Endothelial cell of umbilical vein (primary cell): ENCODE data around the gene DMD. TPM values are rescaled to one million over a fixed set of nuclear protein-coding genes. Genes with fewer than 3 reads are reported as not detected.

Experiments used
- BruUV-seq: library from RNA; stranded (reverse); fragments of 400-500 nt; replicated peaks from 2 replicates; lab custom pipeline; 2021; lab: Mats Ljungman, UMichigan
- CTCF ChIA-PET: fragments of 300-600, 350-600 bp; sonication (Branson Sonifier 250); formaldehyde crosslinking; loops from one replicate; lab custom pipeline; 2021; ENCODE audit warnings: antibody characterized with exemption, inconsistent platforms; lab: Charles Lee
- POLR2A ChIA-PET: fragments of 300-600, 350-600 bp; sonication (Branson Sonifier 250); formaldehyde crosslinking; loops from one replicate; lab custom pipeline; 2021; ENCODE audit warnings: antibody characterized with exemption, inconsistent platforms; lab: Charles Lee
- DNase-seq: peaks from one replicate; pipeline ENCODE4 v3.0.0-alpha.2; 2011; ENCODE audit warnings: low read depth, low spot score
- FAIRE-seq: peaks from 2 replicates; lab custom pipeline; 2011; peaks lifted over from hg19 to GRCh38; lab: Jason Lieb, UNC
- H2AFZ ChIP-seq: 2 replicates; pipeline ENCODE4 v1.6.0; 2012; ENCODE audit warnings: low read depth, low read length, control low read depth, inconsistent platforms
- H3K27ac ChIP-seq: 2 replicates; pipeline ENCODE4 v1.5.1; 2011; ENCODE audit warnings: low read depth, mild to moderate bottlenecking, control low read depth, low read length, moderate library complexity; ENCODE audit not compliant: insufficient read depth
- H3K27me3 ChIP-seq, 2 experiments: 2 replicates each; pipeline versions ENCODE4 v1.6.0 to v1.6.1; 2011; ENCODE audit warnings: low read length in 2 of 2, mixed read lengths in 1 of 2; ENCODE audit not compliant: control insufficient read depth in 2 of 2, insufficient read depth in 2 of 2
- H3K36me3 ChIP-seq, 2 experiments: 2 replicates in 1 of 2; 3 replicates in 1 of 2; pipeline ENCODE4 v1.5.1; 2011; ENCODE audit warnings: low read length in 2 of 2, mild to moderate bottlenecking in 1 of 2, moderate library complexity in 1 of 2; ENCODE audit not compliant: control insufficient read depth in 2 of 2, insufficient read depth in 2 of 2; ENCODE audit errors: extremely low read depth in 1 of 2
- H3K4me1 ChIP-seq: 3 replicates; pipeline ENCODE4 v1.5.1; 2011; ENCODE audit warnings: mild to moderate bottlenecking, low read length; ENCODE audit not compliant: control insufficient read depth, insufficient read depth; ENCODE audit errors: extremely low read depth
- H3K4me2 ChIP-seq: 2 replicates; pipeline ENCODE4 v1.6.1; 2011; ENCODE audit warnings: low read length, control low read depth, mixed read lengths; ENCODE audit not compliant: insufficient read depth
- H3K4me3 ChIP-seq, 3 experiments: fragments of 200-600 bp in 1 of 3; sonication (generic), shearing (Covaris generic) in 1 of 3; replicated peaks in 1 of 3; 2 replicates each; pipeline ENCODE4 v1.5.1; 2011 to 2016; ENCODE audit warnings: control low read depth in 3 of 3, low read length in 3 of 3, mild to moderate bottlenecking in 2 of 3, inconsistent platforms in 1 of 3, low read depth in 1 of 3, moderate library complexity in 1 of 3; ENCODE audit not compliant: insufficient read depth in 1 of 3
- H3K79me2 ChIP-seq: 2 replicates; pipeline ENCODE4 v1.6.0; 2012; ENCODE audit warnings: low read length, inconsistent platforms; ENCODE audit not compliant: control insufficient read depth, insufficient read depth
- H3K9ac ChIP-seq: replicated peaks from 2 replicates; pipeline ENCODE3; 2011; ENCODE audit warnings: low read length, control low read depth; ENCODE audit not compliant: insufficient read depth; ENCODE audit errors: extremely low read depth
- H3K9me1 ChIP-seq: replicated peaks from 3 replicates; pipeline ENCODE4 v1.6.0; 2011; ENCODE audit warnings: mild to moderate bottlenecking, low read length; ENCODE audit not compliant: control insufficient read depth, insufficient read depth; ENCODE audit errors: extremely low read depth
- H3K9me3 ChIP-seq: replicated peaks from 2 replicates; pipeline ENCODE4 v1.5.1; 2012; ENCODE audit warnings: low read length, inconsistent platforms; ENCODE audit not compliant: control insufficient read depth, insufficient read depth
- H4K20me1 ChIP-seq: replicated peaks from 2 replicates; pipeline ENCODE3; 2011; ENCODE audit warnings: mild to moderate bottlenecking, low read length; ENCODE audit not compliant: control insufficient read depth, insufficient read depth; ENCODE audit errors: extremely low read depth
- EZH2 ChIP-seq: IDR thresholded peaks from 2 replicates; pipeline ENCODE4 v1.6.1; 2012; ENCODE audit warnings: borderline replicate concordance, low read depth, mild to moderate bottlenecking, moderate library complexity, low read length, inconsistent platforms; ENCODE audit not compliant: severe bottlenecking
- FOS ChIP-seq: IDR thresholded peaks from 2 replicates; pipeline ENCODE4 v1.6.1; 2011; ENCODE audit warnings: mild to moderate bottlenecking, low read length, moderate library complexity, borderline replicate concordance; ENCODE audit not compliant: insufficient read depth
- GATA2 ChIP-seq: IDR thresholded peaks from 2 replicates; pipeline ENCODE4 v1.7.0; 2011; ENCODE audit warnings: low read depth, mild to moderate bottlenecking, moderate library complexity, mixed read lengths, low read length; ENCODE audit not compliant: insufficient read length, insufficient read depth
- JUN ChIP-seq: IDR thresholded peaks from 2 replicates; pipeline ENCODE4 v1.6.1; 2011; ENCODE audit warnings: borderline replicate concordance, low read depth; ENCODE audit not compliant: insufficient read length, insufficient read depth
- MYC ChIP-seq: IDR thresholded peaks from one replicate; pipeline ENCODE4 v1.6.1; 2011; ENCODE audit warnings: mild to moderate bottlenecking, low read depth, low read length
- POLR2A ChIP-seq: IDR thresholded peaks from 2 replicates; pipeline ENCODE4 v1.6.1; 2012; ENCODE audit warnings: low read depth, mild to moderate bottlenecking, control low read depth, low read length
- POLR2AphosphoS5 ChIP-seq: IDR thresholded peaks from 2 replicates; pipeline ENCODE4 v1.6.1; 2012; ENCODE audit warnings: low read depth, mild to moderate bottlenecking, control low read depth, low read length, moderate library complexity; ENCODE audit not compliant: insufficient read depth
- dilution Hi-C: fragments of 300-500 bp; cut with MboI; formaldehyde crosslinking; loops from one replicate; pipeline ENCODE4 v1.15.0; 2019; ENCODE audit warnings: low sequenced_read_pairs; ENCODE audit not compliant: extremely low pct_ligation_motif_present
- intact Hi-C: fragments of 100-400 bp; cut with micrococcal nuclease; formaldehyde crosslinking; loops from one replicate; pipeline ENCODE4 v1.10.0; 2022
- polyA plus RNA-seq, 4 experiments: library from polyadenylated mRNA; depleted of rRNA in 3 of 4; stranded (reverse) in 3 of 4; unstranded in 1 of 4; fragments of >200 nt; gene quantifications; 2 replicates each; pipeline versions ENCODE4 v1.2.1 to v1.2.3, GENCODE V29; 2011 to 2012; ENCODE audit warnings: missing spikeins in 1 of 4
- total RNA-seq: library from RNA; stranded (reverse); gene quantifications from 2 replicates; pipeline ENCODE4 v1.2.3, GENCODE V29; 2021
- TF ChIP-seq, protein P1 (sequence below), 2 donors: IDR thresholded peaks; 1 replicate in 1 of 2; 2 replicates in 1 of 2; pipeline ENCODE4 v1.5.1; 2011; ENCODE audit warnings: low read length in 2 of 2, mild to moderate bottlenecking in 2 of 2, moderate library complexity in 2 of 2, control low read depth in 1 of 2, inconsistent platforms in 1 of 2, low read depth in 1 of 2; ENCODE audit not compliant: insufficient read depth in 1 of 2; ENCODE audit errors: extremely low read depth in 1 of 2
- TF ChIP-seq, protein P2 (sequence below): IDR thresholded peaks from 2 replicates; pipeline ENCODE4 v1.6.1; 2011; ENCODE audit not compliant: insufficient read depth, insufficient read length

DMD gene
- total and polyA plus RNA-seq, 2 donors (not counting 3 experiments of a cell fraction or from before 2014, with no cell fraction given) = 7.3 to 9.0 TPM

- Histone ChIP-seq H4K20me1 (no peaks in the 10 kb centered on the region), H3K79me2 (no peaks in the 10 kb centered on the region), H3K27me3 (no peaks in the 10 kb centered on the region), H2AFZ (no peak overlapping the region), H3K4me2 (no peak overlapping the region), H3K4me1 (no peaks in the 10 kb centered on the region), H3K9me3 (no peaks in the 10 kb centered on the region), H3K9ac (no peak overlapping the region), H3K36me3 (no peaks in the 10 kb centered on the region), H3K9me1 (no peaks in the 10 kb centered on the region), H3K4me3 (no peak overlapping the region), H3K27ac (no peak overlapping the region)
- dilution Hi-C loops = no loop called here
- no TSS peak for BruUV-seq
- DNase-seq (no peak), FAIRE-seq (no peak)
- CTCF ChIA-PET = no interaction called here
- TF ChIP-seq EZH2 (no peak), MYC (no peak), JUN (no peak), FOS (no peak), GATA2 (no peak), POLR2A (no peak), POLR2AphosphoS5 (no peak)
- TF ChIP-seq, protein P1, sequence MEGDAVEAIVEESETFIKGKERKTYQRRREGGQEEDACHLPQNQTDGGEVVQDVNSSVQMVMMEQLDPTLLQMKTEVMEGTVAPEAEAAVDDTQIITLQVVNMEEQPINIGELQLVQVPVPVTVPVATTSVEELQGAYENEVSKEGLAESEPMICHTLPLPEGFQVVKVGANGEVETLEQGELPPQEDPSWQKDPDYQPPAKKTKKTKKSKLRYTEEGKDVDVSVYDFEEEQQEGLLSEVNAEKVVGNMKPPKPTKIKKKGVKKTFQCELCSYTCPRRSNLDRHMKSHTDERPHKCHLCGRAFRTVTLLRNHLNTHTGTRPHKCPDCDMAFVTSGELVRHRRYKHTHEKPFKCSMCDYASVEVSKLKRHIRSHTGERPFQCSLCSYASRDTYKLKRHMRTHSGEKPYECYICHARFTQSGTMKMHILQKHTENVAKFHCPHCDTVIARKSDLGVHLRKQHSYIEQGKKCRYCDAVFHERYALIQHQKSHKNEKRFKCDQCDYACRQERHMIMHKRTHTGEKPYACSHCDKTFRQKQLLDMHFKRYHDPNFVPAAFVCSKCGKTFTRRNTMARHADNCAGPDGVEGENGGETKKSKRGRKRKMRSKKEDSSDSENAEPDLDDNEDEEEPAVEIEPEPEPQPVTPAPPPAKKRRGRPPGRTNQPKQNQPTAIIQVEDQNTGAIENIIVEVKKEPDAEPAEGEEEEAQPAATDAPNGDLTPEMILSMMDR (IDR thresholded peaks at IDR 0.05; ENCODE audit: extremely low read depth in 1 of 2, insufficient read depth in 1 of 2, low read depth in 1 of 2, low read length in 2 of 2) = no peak
- TF ChIP-seq, protein P2, sequence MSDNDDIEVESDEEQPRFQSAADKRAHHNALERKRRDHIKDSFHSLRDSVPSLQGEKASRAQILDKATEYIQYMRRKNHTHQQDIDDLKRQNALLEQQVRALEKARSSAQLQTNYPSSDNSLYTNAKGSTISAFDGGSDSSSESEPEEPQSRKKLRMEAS = no peak
- intact Hi-C loops = no loop called here
- POLR2A ChIA-PET = no interaction called here
Observed at GRCh38 chrX:32852203-32852602, 359.1 kb downstream of the DMD start.
